ENCODE data around the gene IGFLR1. TPM values are rescaled to one million over a fixed set of nuclear protein-coding genes. Genes with fewer than 3 reads are reported as not detected.

Gene IGFLR1
- total and polyA plus RNA-seq, 2 of the 4 experiments (the other 2 are of a cell fraction): 0.72 to 2.7 TPM

GRCh38 chr19:35764432-35765315, 22.4 kb upstream of the IGFLR1 start (continued):
- TF ChIP-seq RCOR1 (IDR thresholded peaks at IDR 0.05; ENCODE audit: insufficient replicate concordance, low read length): no peak

- H3K4ac ChIP-seq (ENCODE audit: low read depth, low read length): no peak overlapping the region
- no peak overlapping the region for H3K9ac ChIP-seq (ENCODE audit: low read depth, low read length)
- no peak overlapping the region for H4K8ac ChIP-seq (ENCODE audit: low read depth in 2 of 2, low read length in 2 of 2)
- no peak overlapping the region for H3K27ac ChIP-seq (ENCODE audit: insufficient read depth, low read length)
- no CpG with 5 or more reads among the region's 4 CpGs for WGBS, 2 experiments (ENCODE audit: extremely low coverage in 2 of 2, insufficient read length in 1 of 2)
- H3K14ac ChIP-seq (replicated peaks; ENCODE audit: low read depth, low read length): no peak overlapping the region
- in situ Hi-C loops (cut with MboI; ENCODE audit: low sequenced_read_pairs): no loop called here
- no peak overlapping the region for H2AFZ ChIP-seq (replicated peaks; ENCODE audit: low read length, poor library complexity)
- H4K20me1 ChIP-seq (ENCODE audit: insufficient read depth, low read length): no peaks in the 10 kb centered on the region; the same call in 1 of the 2 replicates
- no peak overlapping the region for H3K18ac ChIP-seq (ENCODE audit: low read depth, low read length)
- no peak overlapping the region for H3K56ac ChIP-seq (ENCODE audit: extremely low read depth, insufficient read depth, low read length)
- peaks cover 6% of the 10 kb centered on the region for H3K4me1 ChIP-seq (ENCODE audit: control insufficient read depth, insufficient read depth, low read length)
- H3K23ac ChIP-seq (ENCODE audit: low read depth, low read length): no peak overlapping the region
- H2AK5ac ChIP-seq (ENCODE audit: low read depth, low read length): no peak overlapping the region
- no peak overlapping the region for H3K4me2 ChIP-seq (ENCODE audit: low read depth, low read length)
- dilution Hi-C loops (cut with HindIII; ENCODE audit: low sequenced_read_pairs, unreplicated experiment): no loop called here
- peaks cover 27 to 36% of the 10 kb centered on the region in 2 experiments for H3K79me1 ChIP-seq (ENCODE audit: low read depth in 1 of 2, low read length in 2 of 2)
- no peak overlapping the region for H2BK15ac ChIP-seq (ENCODE audit: low read depth, low read length)
- H3K4me3 ChIP-seq (ENCODE audit: insufficient read depth, low read depth, low read length): no peak overlapping the region
- ATAC-seq (ENCODE audit: low read depth) (no peak), DNase-seq (no peak)
- peak overlapping the region; percentile 72 for H2AK9ac ChIP-seq (replicated peaks; ENCODE audit: low read depth, low read length, poor library complexity)
- no peak overlapping the region for H2BK20ac ChIP-seq (ENCODE audit: low read depth, low read length)
- CTCF ChIA-PET: interaction anchor here (0.5 kb wide), 1 partner anchor 123 kb away, joined by 3 read pairs; no protein-coding TSS in a partner anchor
- H2BK120ac ChIP-seq (ENCODE audit: low read depth, low read length): no peak overlapping the region
- H3K27me3 ChIP-seq (ENCODE audit: control insufficient read depth, insufficient read depth, low read length): no peaks in the 10 kb centered on the region
- no peak overlapping the region for H4K5ac ChIP-seq (ENCODE audit: low read depth, low read length)
- H2BK5ac ChIP-seq (ENCODE audit: low read depth, low read length, poor library complexity, severe bottlenecking): no peak overlapping the region
- intact Hi-C loops (cut with micrococcal nuclease): no loop called here
- H3K36me3 ChIP-seq (ENCODE audit: control insufficient read depth, insufficient read depth, low read length): peaks cover 21% of the 10 kb centered on the region
- POLR2A ChIA-PET (ENCODE audit: unreplicated experiment): no interaction called here
- H3K9me1 ChIP-seq (ENCODE audit: insufficient read depth, low read length): peaks cover 15% of the 10 kb centered on the region; the same call in 1 of the 2 replicates
- no peaks in the 10 kb centered on the region for H3K9me3 ChIP-seq (ENCODE audit: control insufficient read depth, insufficient read depth, low read length)
- no TSS peak for BruUV-seq (replicated peaks)
- no peak overlapping the region for H4K91ac ChIP-seq (ENCODE audit: insufficient read depth, low read depth, low read length)
- TF ChIP-seq CTCF (conservative IDR thresholded peaks at IDR 0.05; ENCODE audit: low read depth, low read length) (no peak), MXI1 (IDR thresholded peaks at IDR 0.05; ENCODE audit: borderline replicate concordance, low read depth, low read length) (no peak), CEBPB (IDR thresholded peaks at IDR 0.05; ENCODE audit: low read depth, low read length) (no peak), FOS (IDR thresholded peaks at IDR 0.05; ENCODE audit: low read depth, low read length) (no peak), MAZ (IDR thresholded peaks at IDR 0.05; ENCODE audit: borderline replicate concordance, low read depth, low read length) (no peak), USF2 (IDR thresholded peaks at IDR 0.05; ENCODE audit: low read depth, low read length) (no peak), MAFK (IDR thresholded peaks at IDR 0.05; ENCODE audit: low read depth, low read length) (no peak), ELK1 (IDR thresholded peaks at IDR 0.05; ENCODE audit: borderline replicate concordance, low read depth, low read length) (no peak), RFX5 (IDR thresholded peaks at IDR 0.05; ENCODE audit: low read depth, low read length) (no peak)
These were observed 18.6 kb upstream of the IGFLR1 start for GRCh38 chr19:35760711-35761349.
